ENCODE results near the gene FGFR3.

Gene FGFR3

DNA sequence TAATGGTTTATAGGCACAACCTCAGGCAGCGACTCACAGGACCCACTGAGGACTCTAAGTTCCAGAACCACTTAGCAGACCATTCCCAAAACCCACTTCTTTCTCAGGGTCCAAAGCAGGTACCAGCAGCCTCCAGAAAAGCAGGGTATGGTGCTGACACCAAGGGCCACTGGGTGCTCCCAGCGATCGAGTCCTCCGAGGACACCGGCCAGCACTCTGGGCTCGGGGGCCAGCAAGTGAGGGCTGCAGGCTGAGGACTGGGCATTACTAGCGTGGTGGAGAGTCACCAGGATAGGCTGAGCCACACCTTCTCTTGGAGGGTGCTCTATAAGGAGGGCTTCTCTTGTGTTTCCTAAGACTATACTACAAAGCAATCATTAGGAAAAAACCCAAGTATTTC is 43.6 kb downstream of the FGFR3 start:
- H3K79me2 ChIP-seq (ENCODE audit: insufficient read depth, low read length): no peaks in the 10 kb centered on the region
- H3K4me3 ChIP-seq (ENCODE audit: low read depth, low read length, poor library complexity, severe bottlenecking): no peak overlapping the region
- peaks cover 39% of the 10 kb centered on the region for H3K4me1 ChIP-seq (ENCODE audit: insufficient read depth, low read length, severe bottlenecking)
- peaks cover 53% of the 10 kb centered on the region; the same call in 1 of the 2 replicates for H3K36me3 ChIP-seq (ENCODE audit: insufficient read depth, low read length)
- H3K27ac ChIP-seq (ENCODE audit: low read depth, low read length, poor library complexity, severe bottlenecking): peak overlapping the region; percentile 23
- H3K9me2 ChIP-seq (ENCODE audit: low read depth, low read length): no peaks in the 10 kb centered on the region
- H4K20me1 ChIP-seq (ENCODE audit: insufficient read depth, low read length): no peaks in the 10 kb centered on the region
- no peak overlapping the region for H2AFZ ChIP-seq (ENCODE audit: low read length)
- H3K27me3 ChIP-seq (ENCODE audit: insufficient read depth, low read length): no peaks in the 10 kb centered on the region
- no peaks in the 10 kb centered on the region for H3K9me3 ChIP-seq (ENCODE audit: low read length)
- H3K4me2 ChIP-seq (ENCODE audit: low read length): no peak overlapping the region
- no peak overlapping the region for H3K9ac ChIP-seq (ENCODE audit: low read length)
- H3F3A ChIP-seq (ENCODE audit: insufficient read depth, low read length): no peaks in the 10 kb centered on the region
- TF ChIP-seq EZH2 (IDR thresholded peaks at IDR 0.05; ENCODE audit: borderline replicate concordance, low read length) (no peak), CTCF (IDR thresholded peaks at IDR 0.05; ENCODE audit: low read length) (no peak)

- Histone ChIP-seq H3K27me3 (ENCODE audit: insufficient read depth, low read length) (no peaks in the 10 kb centered on the region), H3K9ac (ENCODE audit: low read length) (no peak overlapping the region), H3K4me1 (ENCODE audit: insufficient read depth, low read length, severe bottlenecking) (peaks cover 38% of the 10 kb centered on the region), H4K20me1 (ENCODE audit: insufficient read depth, low read length) (no peaks in the 10 kb centered on the region), H3K4me3 (ENCODE audit: low read depth, low read length, poor library complexity, severe bottlenecking) (no peak overlapping the region), H2AFZ (ENCODE audit: low read length) (no peak overlapping the region), H3K36me3 (ENCODE audit: insufficient read depth, low read length) (peaks cover 53% of the 10 kb centered on the region; the same call in 1 of the 2 replicates), H3K9me2 (ENCODE audit: low read depth, low read length) (no peaks in the 10 kb centered on the region), H3K79me2 (ENCODE audit: insufficient read depth, low read length) (no peaks in the 10 kb centered on the region), H3K9me3 (ENCODE audit: low read length) (no peaks in the 10 kb centered on the region), H3F3A (ENCODE audit: insufficient read depth, low read length) (no peaks in the 10 kb centered on the region), H3K4me2 (ENCODE audit: low read length) (no peak overlapping the region), H3K27ac (ENCODE audit: low read depth, low read length, poor library complexity, severe bottlenecking) (peak overlapping the region; percentile 23)
- TF ChIP-seq CTCF (IDR thresholded peaks at IDR 0.05; ENCODE audit: low read length): no peak
- TF ChIP-seq EZH2 (IDR thresholded peaks at IDR 0.05; ENCODE audit: borderline replicate concordance, low read length): no peak
Observed at GRCh38 chr4:1837069-1837468, 44.0 kb downstream of the FGFR3 start.

GRCh38 chr4:1839282-1839681 is 46.2 kb downstream of the FGFR3 start:
- H3K4me2 ChIP-seq (ENCODE audit: low read length): no peak overlapping the region; the same call in 1 of the 2 replicates
- peaks cover 22% of the 10 kb centered on the region for H3K4me1 ChIP-seq (ENCODE audit: insufficient read depth, low read length, severe bottlenecking)
- no peak overlapping the region for H2AFZ ChIP-seq (ENCODE audit: low read length)
- peak overlapping the region; percentile 79 for H3K27ac ChIP-seq (ENCODE audit: low read depth, low read length, poor library complexity, severe bottlenecking)
- no peaks in the 10 kb centered on the region for H3K27me3 ChIP-seq (ENCODE audit: insufficient read depth, low read length)
- TF ChIP-seq EZH2 (IDR thresholded peaks at IDR 0.05; ENCODE audit: borderline replicate concordance, low read length): no peak
- no peak for TF ChIP-seq CTCF (IDR thresholded peaks at IDR 0.05; ENCODE audit: low read length)
- H3K9me3 ChIP-seq (ENCODE audit: low read length): no peaks in the 10 kb centered on the region
- H3K9ac ChIP-seq (ENCODE audit: low read length): no peak overlapping the region; the same call in 1 of the 2 replicates
- no peaks in the 10 kb centered on the region for H3K9me2 ChIP-seq (ENCODE audit: low read depth, low read length)
- H3K36me3 ChIP-seq (ENCODE audit: insufficient read depth, low read length): peaks cover 48% of the 10 kb centered on the region; the same call in 1 of the 2 replicates
- no peaks in the 10 kb centered on the region for H3K79me2 ChIP-seq (ENCODE audit: insufficient read depth, low read length)
- H3F3A ChIP-seq (ENCODE audit: insufficient read depth, low read length): no peaks in the 10 kb centered on the region
- H4K20me1 ChIP-seq (ENCODE audit: insufficient read depth, low read length): no peaks in the 10 kb centered on the region
- no peak overlapping the region for H3K4me3 ChIP-seq (ENCODE audit: low read depth, low read length, poor library complexity, severe bottlenecking)
